ENCODE results near the gene ESF1.

The ESF1 gene

DNA sequence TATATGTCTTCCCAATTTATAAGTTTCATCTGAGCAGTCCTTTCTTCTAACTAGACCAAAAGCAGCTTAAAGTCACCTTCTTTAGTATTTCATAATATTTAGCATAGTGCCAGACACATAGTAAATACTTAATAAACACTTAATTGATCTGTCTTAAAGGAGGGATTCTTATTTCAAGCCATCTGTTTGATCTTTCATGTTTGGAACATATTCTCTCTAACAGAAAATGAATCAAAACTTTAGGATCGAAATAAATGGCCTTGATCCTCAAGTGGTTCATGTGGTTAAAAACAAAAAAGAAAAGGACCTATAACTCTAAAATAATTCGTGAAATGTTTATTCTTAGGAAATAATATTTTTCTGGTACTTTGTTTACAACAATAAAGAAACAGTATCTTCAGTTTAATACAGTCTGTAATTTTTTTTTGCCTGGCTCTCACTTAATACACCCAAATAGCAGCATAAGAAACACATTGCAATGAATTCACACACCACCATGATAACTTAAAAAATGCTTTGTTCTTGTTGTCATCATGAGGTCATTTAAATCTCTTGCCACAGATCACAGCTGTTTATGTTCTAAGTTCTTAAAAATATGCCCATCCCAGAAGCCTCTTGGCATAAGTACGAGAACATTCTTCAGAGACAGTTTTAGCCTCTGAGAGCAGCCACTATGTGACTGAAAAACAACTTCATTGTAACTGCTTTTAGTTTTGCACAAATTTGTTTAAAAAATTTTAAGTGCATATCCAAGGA, 48.1 kb downstream of the ESF1 start:
- no peak for DNase-seq

- no peak for DNase-seq
These were observed 48.9 kb downstream of the ESF1 start for GRCh38 chr20:13735826-13736225.

DNA sequence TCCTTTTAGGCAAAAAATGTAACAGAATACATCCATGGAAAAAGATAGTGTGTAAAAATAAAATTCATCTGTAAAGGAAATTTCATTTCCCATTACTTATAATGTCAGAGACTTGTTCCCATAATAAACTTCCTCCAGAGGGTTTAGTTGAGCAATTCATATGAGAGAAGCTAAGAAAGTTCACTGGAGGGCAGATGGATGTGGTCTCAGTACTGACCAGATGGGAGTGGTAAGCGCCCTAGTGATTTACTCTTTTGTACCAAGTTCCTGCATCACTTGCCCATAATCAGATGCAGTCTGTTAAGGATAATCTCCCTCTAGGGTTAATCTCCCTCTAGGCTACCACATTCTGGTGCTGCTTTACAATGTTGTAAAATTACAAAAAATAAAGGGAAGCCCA, 61.7 kb downstream of the ESF1 start:
- DNase-seq, result no peak

DNA sequence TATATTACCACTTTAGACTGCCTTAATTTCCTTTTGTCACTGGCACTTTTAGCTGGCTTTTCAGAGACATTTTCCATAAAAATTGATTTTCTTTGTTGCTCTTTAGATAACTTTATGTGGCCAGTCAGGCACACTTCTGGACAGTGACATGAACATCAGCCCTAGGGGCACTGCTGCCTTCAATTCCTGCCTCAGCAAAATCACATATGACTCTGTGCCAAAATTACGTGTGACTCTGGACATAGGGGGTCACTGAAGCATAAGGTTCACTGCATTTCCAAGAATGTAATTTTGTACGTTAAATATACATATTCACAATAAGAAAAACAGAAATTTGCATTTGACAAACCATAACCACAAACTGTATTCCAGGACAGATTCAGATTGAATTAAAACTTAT, 66.5 kb downstream of the ESF1 start:
- DNase-seq, result no peak

DNA sequence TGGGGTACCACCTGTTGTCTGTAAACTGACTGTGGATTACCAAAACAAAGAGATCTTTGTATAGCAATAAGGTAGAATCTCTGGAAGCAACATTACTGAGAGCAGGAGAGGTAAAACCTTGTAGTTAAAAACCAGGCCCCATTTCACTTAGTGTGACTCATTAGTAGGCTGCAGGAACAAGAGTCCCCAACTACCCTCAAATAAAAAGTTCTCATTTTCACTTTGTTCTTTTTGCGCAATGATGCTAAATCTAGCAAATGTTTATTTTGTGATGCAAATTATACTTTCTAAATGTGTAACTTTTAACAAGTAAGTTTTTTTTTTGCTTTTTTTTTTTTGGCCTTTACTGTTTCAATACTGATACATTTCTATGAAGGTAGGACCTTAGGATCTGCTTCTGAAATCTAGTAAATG, 67.1 kb downstream of the ESF1 start:
- DNase-seq, result no peak

DNA sequence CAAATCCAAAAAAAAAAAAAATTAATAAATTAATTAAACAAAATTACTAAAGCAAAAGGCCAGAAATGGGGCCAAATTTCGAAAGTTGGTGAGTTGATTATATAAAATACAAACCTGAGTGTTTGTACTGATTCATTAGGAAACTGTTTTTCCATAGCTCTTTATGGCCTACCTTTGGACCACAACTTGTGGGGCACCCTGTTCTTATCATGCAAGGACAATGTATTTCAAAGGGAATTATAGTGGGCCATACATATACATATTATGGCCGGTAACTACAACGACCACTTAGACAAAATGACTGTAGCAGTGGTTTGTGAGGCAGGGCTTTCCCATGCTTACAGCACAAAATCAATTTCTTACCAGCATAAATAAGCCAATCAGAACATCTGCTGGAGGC, 69.5 kb downstream of the ESF1 start:
- no peak for DNase-seq

DNA sequence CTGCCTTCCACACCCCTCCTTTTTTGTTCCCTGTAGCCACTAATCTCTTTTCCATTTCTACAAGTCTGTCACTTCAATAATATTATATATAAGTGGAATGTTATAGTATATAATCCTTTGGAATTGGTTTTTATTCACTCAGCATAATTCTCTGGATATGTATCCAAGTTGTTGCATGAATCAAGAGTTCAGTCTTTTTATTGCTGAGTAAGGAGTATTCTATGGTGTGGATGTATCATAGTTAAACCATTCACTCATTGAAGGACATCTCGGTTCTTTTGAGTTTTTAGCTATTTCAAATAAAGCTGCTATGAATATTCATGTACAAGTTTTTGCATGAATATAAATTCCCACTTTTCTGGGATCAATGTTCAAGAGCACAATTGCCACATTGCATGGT, 76.5 kb downstream of the ESF1 start:
- no peak for DNase-seq

DNA sequence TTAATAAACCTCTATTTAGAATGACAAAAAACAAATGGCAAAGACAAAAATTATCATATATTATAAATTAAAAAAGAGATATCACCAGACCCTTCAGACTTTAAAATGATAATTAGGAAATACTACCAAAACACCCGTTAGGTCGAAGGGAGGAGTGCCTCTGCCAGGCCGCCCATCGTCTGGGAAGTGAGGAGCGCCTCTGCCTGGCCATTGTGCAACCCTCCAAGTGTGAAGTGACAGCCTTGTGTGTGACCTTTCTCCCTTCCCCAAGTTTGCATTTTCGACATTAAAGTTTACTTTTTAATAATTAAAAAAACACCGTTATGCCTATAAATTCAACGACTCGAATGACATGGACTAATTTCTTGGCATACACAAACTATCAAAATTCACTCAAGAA, 81.5 kb downstream of the ESF1 start:
- DNase-seq, result no peak

DNA sequence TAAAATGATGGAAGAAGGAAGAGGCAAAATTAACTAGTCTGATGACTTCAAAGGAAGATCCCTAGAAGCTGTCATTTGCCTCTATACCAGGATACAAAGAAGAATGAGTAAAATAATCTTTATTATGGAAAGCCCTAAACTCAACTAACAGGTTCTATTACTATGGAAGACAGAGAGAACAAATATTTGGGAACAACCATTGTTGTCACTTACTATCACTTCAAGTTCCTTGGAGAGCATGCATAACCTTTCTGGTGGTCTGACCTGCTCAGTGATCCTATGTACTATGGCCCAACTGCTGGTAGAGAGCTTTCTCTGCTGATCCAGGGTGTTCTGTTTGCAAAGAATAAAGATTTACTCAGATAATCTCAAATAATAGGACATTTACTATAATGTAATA, 83.2 kb downstream of the ESF1 start:
- DNase-seq, result no peak

DNA sequence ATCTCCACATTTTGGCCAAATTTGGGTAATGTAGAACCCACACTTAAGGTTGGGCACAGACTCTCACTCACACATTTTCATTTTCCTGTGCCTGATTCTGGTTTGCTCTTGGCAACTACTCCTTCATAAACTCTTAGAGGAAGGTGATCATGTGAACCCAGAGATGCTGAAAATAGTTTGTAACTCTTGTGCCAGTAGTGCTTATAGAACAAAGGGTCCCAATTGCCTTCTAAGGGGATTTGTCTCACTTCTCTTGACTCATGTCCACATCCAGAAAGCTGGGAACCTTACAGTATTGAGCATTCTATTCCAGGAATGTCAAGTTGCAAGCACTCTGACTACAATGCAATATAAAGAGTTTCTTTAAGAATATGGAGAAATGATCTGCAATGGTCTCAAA, 84.0 kb downstream of the ESF1 start:
- DNase-seq, result no peak

DNA sequence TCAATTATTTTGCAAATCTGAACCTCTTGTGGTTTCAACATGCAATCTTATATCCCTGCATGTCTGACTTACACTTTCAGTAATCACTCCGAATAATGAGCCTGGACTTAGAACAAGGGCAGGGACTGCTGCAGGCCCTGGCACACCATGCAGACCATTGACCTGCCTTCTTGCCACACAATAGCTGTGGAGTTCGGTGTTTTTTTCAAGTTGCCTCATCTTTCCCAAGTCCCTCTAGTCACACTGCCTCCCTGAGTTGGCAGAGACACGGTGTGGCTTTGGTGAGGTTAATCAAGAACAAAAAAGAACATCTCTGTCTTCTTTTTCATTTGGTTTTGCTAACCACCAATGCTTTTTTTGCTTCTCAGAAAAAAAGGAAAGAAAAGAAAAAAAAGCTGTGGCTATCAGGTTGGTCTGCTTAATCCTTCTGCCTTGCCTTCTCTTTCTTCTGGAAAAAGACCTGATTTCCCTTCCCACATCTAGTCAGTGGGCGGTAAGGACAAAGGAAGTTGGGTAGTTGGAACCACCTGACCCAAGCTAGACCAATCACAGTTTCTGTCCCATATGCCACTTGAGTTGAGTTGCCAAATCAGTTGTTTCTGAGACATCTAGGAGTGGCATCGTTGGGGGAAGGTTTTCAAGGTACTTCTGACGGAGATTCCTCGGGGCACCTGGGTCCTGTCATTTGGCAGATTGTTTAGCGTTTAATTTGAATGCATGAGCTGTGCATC, 90.1 kb downstream of the ESF1 start:
- DNase-seq, result no peak

GRCh38 chr20:13692802-13693736, 91.7 kb downstream of the ESF1 start:
- DNase-seq, result no peak

DNA sequence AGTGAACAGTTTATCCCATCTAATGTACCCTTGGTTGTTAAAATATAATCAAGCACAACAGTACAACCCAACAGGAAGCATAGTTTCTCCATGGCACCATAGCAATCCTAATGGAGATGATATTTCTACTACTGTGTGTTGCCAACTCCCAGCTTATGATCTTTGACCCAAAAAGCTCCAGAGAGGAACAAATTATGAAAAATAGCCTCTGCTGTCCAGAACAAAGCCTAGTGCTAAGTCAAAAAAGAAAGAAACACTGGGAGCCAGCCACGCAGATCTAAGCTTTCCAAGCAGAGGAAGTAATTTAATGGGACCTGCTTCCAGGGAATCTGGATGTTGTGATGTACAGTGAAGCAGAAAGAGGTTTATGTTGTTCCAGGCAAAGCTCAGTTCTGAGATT, 93.8 kb downstream of the ESF1 start:
- no peak for DNase-seq

- DNase-seq, result no peak
These were observed 96.9 kb downstream of the ESF1 start for GRCh38 chr20:13687815-13688214.

- no peak for DNase-seq
These were observed 99.1 kb downstream of the ESF1 start for GRCh38 chr20:13685623-13686022.

- DNase-seq, result no peak
These were observed 100.0 kb downstream of the ESF1 start for GRCh38 chr20:13684566-13685222.

GRCh38 chr20:13683833-13684232, 100.9 kb downstream of the ESF1 start:
- DNase-seq, result no peak

DNA sequence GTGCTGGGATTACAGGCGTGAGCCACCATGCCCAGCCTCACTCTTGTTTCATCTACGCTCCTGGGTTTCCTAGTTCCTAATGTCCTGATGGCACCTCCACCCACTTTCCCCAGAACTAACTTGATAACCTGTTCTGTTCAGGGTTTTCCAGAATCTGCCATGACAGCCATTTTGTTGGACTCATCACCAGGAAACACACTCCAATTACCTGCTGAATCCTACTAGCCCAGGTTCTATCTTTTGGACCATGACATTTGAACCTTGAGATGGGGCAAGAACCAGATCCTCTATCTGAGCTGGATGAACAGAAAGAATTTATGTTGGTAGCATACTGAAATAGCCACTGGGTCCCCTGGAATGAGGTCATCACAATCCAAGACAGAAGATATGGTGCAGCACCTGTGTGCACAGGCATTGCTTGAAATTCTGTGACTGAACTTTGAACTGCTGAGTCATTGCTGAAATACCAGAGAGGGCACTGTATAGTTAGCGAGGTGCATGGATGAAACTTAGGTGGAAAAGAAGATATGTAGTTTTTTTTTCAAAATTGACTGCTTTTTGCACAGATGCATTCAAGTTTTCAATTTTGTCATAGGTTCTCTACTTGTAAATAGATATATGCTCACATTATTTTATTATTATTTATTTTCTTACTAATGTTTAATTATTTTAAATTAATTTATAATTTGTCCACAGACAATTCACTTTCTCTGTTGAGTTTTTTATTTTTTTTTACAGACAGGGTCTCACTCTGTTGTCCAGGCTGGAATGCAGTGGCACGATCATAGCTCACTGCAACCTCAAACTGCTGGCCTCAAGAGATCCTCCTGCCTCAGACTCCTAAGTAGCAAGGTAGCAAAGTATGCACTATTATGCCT, 103.2 kb downstream of the ESF1 start:
- no peak for DNase-seq

DNA sequence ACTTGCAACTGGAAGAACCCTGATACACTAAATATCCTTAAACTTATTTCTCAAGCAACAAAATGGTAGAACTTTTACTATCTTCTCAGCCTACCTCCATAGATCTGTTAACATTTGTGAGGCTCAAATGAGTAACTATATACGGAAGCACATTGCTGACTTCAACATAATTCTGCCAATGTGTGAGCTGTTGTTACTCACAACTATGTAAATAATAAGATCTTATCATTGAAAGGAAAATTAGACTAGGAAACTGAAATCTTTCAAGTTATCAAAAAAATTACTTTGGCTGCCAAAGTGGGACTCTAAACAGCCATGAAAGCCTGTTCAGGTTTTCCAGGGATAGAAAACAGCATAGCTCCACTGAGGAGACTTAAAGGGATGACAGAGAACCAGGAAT, 105.8 kb downstream of the ESF1 start:
- no peak for DNase-seq

DNA sequence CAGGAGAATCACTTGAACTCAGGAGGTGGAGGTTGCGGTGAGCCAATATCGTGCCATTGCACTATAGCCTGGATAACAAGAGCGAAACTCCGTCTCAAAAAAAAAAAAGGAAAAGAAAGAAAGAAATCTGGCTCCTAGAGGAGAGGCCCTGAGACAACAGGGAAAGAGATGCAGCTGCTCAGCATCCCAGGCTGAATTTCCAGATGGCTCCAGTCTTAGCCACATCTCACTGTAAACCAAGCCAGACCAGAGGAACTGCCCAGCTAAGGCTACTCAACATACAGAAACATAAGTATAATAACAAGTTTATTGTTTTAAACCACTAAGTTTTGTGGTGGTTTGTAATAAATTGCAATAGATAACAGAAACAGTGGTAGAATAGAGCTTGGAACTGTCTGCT, 107.5 kb downstream of the ESF1 start:
- no peak for DNase-seq

- DNase-seq, result no peak
These were observed 108.0 kb downstream of the ESF1 start for GRCh38 chr20:13676682-13677081.

GRCh38 chr20:13672690-13673089, 112.0 kb downstream of the ESF1 start:
- DNase-seq, result no peak
